Endothelial cell of umbilical vein (primary cell): Measurements from ENCODE around the gene CCR3. TPM values are rescaled to one million over a fixed set of nuclear protein-coding genes. Genes with fewer than 3 reads are reported as not detected.

ENCODE experiments used
- BruUV-seq: library from RNA; stranded (reverse); fragments of 400-500 nt; replicated peaks from 2 replicates; lab custom pipeline; 2021; lab: Mats Ljungman, UMichigan
- CTCF ChIA-PET: fragments of 300-600, 350-600 bp; sonication (Branson Sonifier 250); formaldehyde crosslinking; loops from one replicate; lab custom pipeline; 2021; ENCODE audit warnings: antibody characterized with exemption, inconsistent platforms; lab: Charles Lee
- POLR2A ChIA-PET: fragments of 300-600, 350-600 bp; sonication (Branson Sonifier 250); formaldehyde crosslinking; loops from one replicate; lab custom pipeline; 2021; ENCODE audit warnings: antibody characterized with exemption, inconsistent platforms; lab: Charles Lee
- DNase-seq: peaks from one replicate; pipeline ENCODE4 v3.0.0-alpha.2; 2011; ENCODE audit warnings: low read depth, low spot score
- FAIRE-seq: peaks from 2 replicates; lab custom pipeline; 2011; peaks lifted over from hg19 to GRCh38; lab: Jason Lieb, UNC
- H2AFZ ChIP-seq: 2 replicates; pipeline ENCODE4 v1.6.0; 2012; ENCODE audit warnings: low read depth, low read length, control low read depth, inconsistent platforms
- H3K27ac ChIP-seq: 2 replicates; pipeline ENCODE4 v1.5.1; 2011; ENCODE audit warnings: low read depth, mild to moderate bottlenecking, control low read depth, low read length, moderate library complexity; ENCODE audit not compliant: insufficient read depth
- H3K27me3 ChIP-seq, 2 experiments: 2 replicates each; pipeline versions ENCODE4 v1.6.0 to v1.6.1; 2011; ENCODE audit warnings: low read length in 2 of 2, mixed read lengths in 1 of 2; ENCODE audit not compliant: control insufficient read depth in 2 of 2, insufficient read depth in 2 of 2
- H3K36me3 ChIP-seq, 2 experiments: 2 replicates in 1 of 2; 3 replicates in 1 of 2; pipeline ENCODE4 v1.5.1; 2011; ENCODE audit warnings: low read length in 2 of 2, mild to moderate bottlenecking in 1 of 2, moderate library complexity in 1 of 2; ENCODE audit not compliant: control insufficient read depth in 2 of 2, insufficient read depth in 2 of 2; ENCODE audit errors: extremely low read depth in 1 of 2
- H3K4me1 ChIP-seq: 3 replicates; pipeline ENCODE4 v1.5.1; 2011; ENCODE audit warnings: mild to moderate bottlenecking, low read length; ENCODE audit not compliant: control insufficient read depth, insufficient read depth; ENCODE audit errors: extremely low read depth
- H3K4me2 ChIP-seq: 2 replicates; pipeline ENCODE4 v1.6.1; 2011; ENCODE audit warnings: low read length, control low read depth, mixed read lengths; ENCODE audit not compliant: insufficient read depth
- H3K4me3 ChIP-seq, 3 experiments: fragments of 200-600 bp in 1 of 3; sonication (generic), shearing (Covaris generic) in 1 of 3; replicated peaks in 1 of 3; 2 replicates each; pipeline ENCODE4 v1.5.1; 2011 to 2016; ENCODE audit warnings: control low read depth in 3 of 3, low read length in 3 of 3, mild to moderate bottlenecking in 2 of 3, inconsistent platforms in 1 of 3, low read depth in 1 of 3, moderate library complexity in 1 of 3; ENCODE audit not compliant: insufficient read depth in 1 of 3
- H3K79me2 ChIP-seq: 2 replicates; pipeline ENCODE4 v1.6.0; 2012; ENCODE audit warnings: low read length, inconsistent platforms; ENCODE audit not compliant: control insufficient read depth, insufficient read depth
- H3K9ac ChIP-seq: replicated peaks from 2 replicates; pipeline ENCODE3; 2011; ENCODE audit warnings: low read length, control low read depth; ENCODE audit not compliant: insufficient read depth; ENCODE audit errors: extremely low read depth
- H3K9me1 ChIP-seq: replicated peaks from 3 replicates; pipeline ENCODE4 v1.6.0; 2011; ENCODE audit warnings: mild to moderate bottlenecking, low read length; ENCODE audit not compliant: control insufficient read depth, insufficient read depth; ENCODE audit errors: extremely low read depth
- H3K9me3 ChIP-seq: replicated peaks from 2 replicates; pipeline ENCODE4 v1.5.1; 2012; ENCODE audit warnings: low read length, inconsistent platforms; ENCODE audit not compliant: control insufficient read depth, insufficient read depth
- H4K20me1 ChIP-seq: replicated peaks from 2 replicates; pipeline ENCODE3; 2011; ENCODE audit warnings: mild to moderate bottlenecking, low read length; ENCODE audit not compliant: control insufficient read depth, insufficient read depth; ENCODE audit errors: extremely low read depth
- CTCF ChIP-seq, 2 donors: IDR thresholded peaks; 1 replicate in 1 of 2; 2 replicates in 1 of 2; pipeline ENCODE4 v1.5.1; 2011; ENCODE audit warnings: low read length in 2 of 2, mild to moderate bottlenecking in 2 of 2, moderate library complexity in 2 of 2, control low read depth in 1 of 2, inconsistent platforms in 1 of 2, low read depth in 1 of 2; ENCODE audit not compliant: insufficient read depth in 1 of 2; ENCODE audit errors: extremely low read depth in 1 of 2
- EZH2 ChIP-seq: IDR thresholded peaks from 2 replicates; pipeline ENCODE4 v1.6.1; 2012; ENCODE audit warnings: borderline replicate concordance, low read depth, mild to moderate bottlenecking, moderate library complexity, low read length, inconsistent platforms; ENCODE audit not compliant: severe bottlenecking
- FOS ChIP-seq: IDR thresholded peaks from 2 replicates; pipeline ENCODE4 v1.6.1; 2011; ENCODE audit warnings: mild to moderate bottlenecking, low read length, moderate library complexity, borderline replicate concordance; ENCODE audit not compliant: insufficient read depth
- GATA2 ChIP-seq: IDR thresholded peaks from 2 replicates; pipeline ENCODE4 v1.7.0; 2011; ENCODE audit warnings: low read depth, mild to moderate bottlenecking, moderate library complexity, mixed read lengths, low read length; ENCODE audit not compliant: insufficient read length, insufficient read depth
- JUN ChIP-seq: IDR thresholded peaks from 2 replicates; pipeline ENCODE4 v1.6.1; 2011; ENCODE audit warnings: borderline replicate concordance, low read depth; ENCODE audit not compliant: insufficient read length, insufficient read depth
- MAX ChIP-seq: IDR thresholded peaks from 2 replicates; pipeline ENCODE4 v1.6.1; 2011; ENCODE audit not compliant: insufficient read depth, insufficient read length
- MYC ChIP-seq: IDR thresholded peaks from one replicate; pipeline ENCODE4 v1.6.1; 2011; ENCODE audit warnings: mild to moderate bottlenecking, low read depth, low read length
- POLR2A ChIP-seq: IDR thresholded peaks from 2 replicates; pipeline ENCODE4 v1.6.1; 2012; ENCODE audit warnings: low read depth, mild to moderate bottlenecking, control low read depth, low read length
- POLR2AphosphoS5 ChIP-seq: IDR thresholded peaks from 2 replicates; pipeline ENCODE4 v1.6.1; 2012; ENCODE audit warnings: low read depth, mild to moderate bottlenecking, control low read depth, low read length, moderate library complexity; ENCODE audit not compliant: insufficient read depth
- dilution Hi-C: fragments of 300-500 bp; cut with MboI; formaldehyde crosslinking; loops from one replicate; pipeline ENCODE4 v1.15.0; 2019; ENCODE audit warnings: low sequenced_read_pairs; ENCODE audit not compliant: extremely low pct_ligation_motif_present
- intact Hi-C: fragments of 100-400 bp; cut with micrococcal nuclease; formaldehyde crosslinking; loops from one replicate; pipeline ENCODE4 v1.10.0; 2022
- polyA plus RNA-seq, 4 experiments: library from polyadenylated mRNA; depleted of rRNA in 3 of 4; stranded (reverse) in 3 of 4; unstranded in 1 of 4; fragments of >200 nt; gene quantifications; 2 replicates each; pipeline versions ENCODE4 v1.2.1 to v1.2.3, GENCODE V29; 2011 to 2012; ENCODE audit warnings: missing spikeins in 1 of 4
- total RNA-seq: library from RNA; stranded (reverse); gene quantifications from 2 replicates; pipeline ENCODE4 v1.2.3, GENCODE V29; 2021

Gene CCR3
- total and polyA plus RNA-seq, 2 donors (not counting 3 experiments of a cell fraction or from before 2014, with no cell fraction given), result not detected

- Histone ChIP-seq H4K20me1 (no peaks in the 10 kb centered on the region), H3K9me3 (no peaks in the 10 kb centered on the region), H3K9me1 (no peaks in the 10 kb centered on the region), H3K27ac (no peak overlapping the region), H3K9ac (no peak overlapping the region), H2AFZ (no peak overlapping the region), H3K4me2 (no peak overlapping the region), H3K36me3 (no peaks in the 10 kb centered on the region), H3K27me3 (peaks cover 0 to 9% of the 10 kb centered on the region in 2 experiments), H3K4me1 (no peaks in the 10 kb centered on the region), H3K79me2 (no peaks in the 10 kb centered on the region), H3K4me3 (no peak overlapping the region)
- no peak for TF ChIP-seq FOS
- no peak for TF ChIP-seq POLR2AphosphoS5
- TF ChIP-seq MAX, result no peak
- no peak for TF ChIP-seq POLR2A
- no peak for TF ChIP-seq GATA2
- TF ChIP-seq CTCF (IDR thresholded peaks at IDR 0.05; ENCODE audit: extremely low read depth in 1 of 2, insufficient read depth in 1 of 2, low read depth in 1 of 2, low read length in 2 of 2), result no peak
- no peak for TF ChIP-seq JUN
- no peak for TF ChIP-seq EZH2
- TF ChIP-seq MYC, result no peak
- ChIA-PET CTCF (no interaction called here), POLR2A (no interaction called here)
- BruUV-seq, result no TSS peak
- no peak for DNase-seq
- FAIRE-seq, result no peak
- dilution Hi-C loops (no loop called here), intact Hi-C loops (no loop called here)
Observed at GRCh38 chr3:46299608-46300460, 57.6 kb downstream of the CCR3 start.
